GM12878 (cell line): Measurements from ENCODE around the gene GALNTL6. TPM values are rescaled to one million over a fixed set of nuclear protein-coding genes. Genes with fewer than 3 reads are reported as not detected.

Source experiments
- ATAC-seq: fragments of 200-7000 bp; cut with Tn5 transposase; 3 replicates; pipeline ENCODE4 v1.9.1; 2020; ENCODE audit warnings: mild to moderate bottlenecking, moderate library complexity
- BruUV-seq: library from RNA; stranded (reverse); fragments of 400-500 nt; replicated peaks from 2 replicates; lab custom pipeline; 2021; lab: Mats Ljungman, UMichigan
- CTCF ChIA-PET: fragments of 300-600 bp; sonication (Branson Sonifier 250); formaldehyde crosslinking; extraction: SDS; loops from one replicate; lab custom pipeline; 2021; ENCODE audit warnings: inconsistent platforms; lab: Yijun Ruan, JAX
- POLR2A ChIA-PET: fragments of 350-600 bp; formaldehyde crosslinking; extraction: SDS; loops from one replicate; lab custom pipeline; 2021; ENCODE audit warnings: inconsistent platforms; lab: Charles Lee
- RAD21 ChIA-PET: fragments of 300-600 bp; sonication (Branson Sonifier 250); formaldehyde crosslinking; loops from one replicate; lab custom pipeline; 2023; ENCODE audit warnings: antibody characterized with exemption; ENCODE audit not compliant: unreplicated experiment; lab: Charles Lee
- SMC1A ChIA-PET: fragments of 300-600 bp; sonication (Branson Sonifier 250); formaldehyde crosslinking; loops from one replicate; lab custom pipeline; 2023; ENCODE audit not compliant: unreplicated experiment, uncharacterized antibody; lab: Charles Lee
- DNase-seq: peaks from one replicate; pipeline ENCODE4 v3.0.0-alpha.2; 2011; ENCODE audit warnings: low read depth, low spot score
- FAIRE-seq: peaks from 3 replicates; lab custom pipeline; 2011; peaks lifted over from hg19 to GRCh38; lab: Jason Lieb, UNC
- H2AFZ ChIP-seq: 2 replicates; pipeline ENCODE4 v1.6.0; 2011; ENCODE audit warnings: low read depth, low read length, control low read depth; ENCODE audit not compliant: control insufficient read depth
- H3K27ac ChIP-seq: 2 replicates; pipeline ENCODE4 v1.5.1; 2011; ENCODE audit warnings: control low read depth; ENCODE audit not compliant: control insufficient read depth, insufficient read depth
- H3K27me3 ChIP-seq, 2 experiments: replicated peaks in 1 of 2; 2 replicates each; pipeline versions ENCODE4 v1.6.0 to v1.6.1; 2011; ENCODE audit warnings: low read length in 1 of 2; ENCODE audit not compliant: control insufficient read depth in 2 of 2, insufficient read depth in 2 of 2
- H3K36me3 ChIP-seq, 2 experiments: 2 replicates each; pipeline ENCODE4 v1.5.1; 2011; ENCODE audit warnings: low read length in 1 of 2; ENCODE audit not compliant: control insufficient read depth in 2 of 2, insufficient read depth in 2 of 2
- H3K4me1 ChIP-seq: 2 replicates; pipeline ENCODE4 v1.6.1; 2011; ENCODE audit warnings: mild to moderate bottlenecking, low read length, moderate library complexity, mixed read lengths; ENCODE audit not compliant: control insufficient read depth, insufficient read depth
- H3K4me2 ChIP-seq: 2 replicates; pipeline ENCODE4 v1.6.0; 2011; ENCODE audit warnings: control low read depth; ENCODE audit not compliant: control insufficient read depth, insufficient read depth
- H3K4me3 ChIP-seq: fragments of 200-600 bp; sonication (generic); 2 replicates; pipeline ENCODE4 v1.5.1; 2016
- H3K79me2 ChIP-seq: 2 replicates; pipeline ENCODE4 v1.6.0; 2011; ENCODE audit warnings: low read length; ENCODE audit not compliant: control insufficient read depth, insufficient read depth
- H3K9ac ChIP-seq: 2 replicates; pipeline ENCODE4 v1.8.0; 2011; ENCODE audit warnings: low read length, control low read depth, mixed read lengths; ENCODE audit not compliant: control insufficient read depth, insufficient read depth
- H3K9me3 ChIP-seq: replicated peaks from 3 replicates; pipeline ENCODE4 v1.5.1; 2011; ENCODE audit warnings: mild to moderate bottlenecking, low read length; ENCODE audit not compliant: control insufficient read depth, insufficient read depth
- H4K20me1 ChIP-seq: 2 replicates; pipeline ENCODE4 v1.6.0; 2011; ENCODE audit not compliant: control insufficient read depth, insufficient read depth
- DPF2 ChIP-seq: fragments of 450-650 bp; IDR thresholded peaks from 2 replicates; pipeline ENCODE4 v1.6.1; 2017; ENCODE audit warnings: mild to moderate bottlenecking
- ELK1 ChIP-seq: IDR thresholded peaks from 2 replicates; pipeline ENCODE4 v1.6.1; 2012; ENCODE audit warnings: low read depth, low read length, improper control_type of control experiment
- FOXM1 ChIP-seq: IDR thresholded peaks from 2 replicates; pipeline ENCODE4 v1.6.1; 2012; ENCODE audit warnings: low read depth, mild to moderate bottlenecking, inconsistent platforms, low read length, moderate library complexity
- IKZF1 ChIP-seq: fragments of 450-650 bp; conservative IDR thresholded peaks from 2 replicates; pipeline ENCODE4 v1.6.1; 2017; ENCODE audit warnings: antibody characterized with exemption, mild to moderate bottlenecking
- JUNB ChIP-seq: IDR thresholded peaks from 2 replicates; pipeline ENCODE4 v1.6.1; 2016; ENCODE audit warnings: antibody characterized with exemption, mild to moderate bottlenecking
- KDM1A ChIP-seq: fragments of 200-600 bp; sonication (generic); IDR thresholded peaks from 2 replicates; pipeline ENCODE4 v1.6.1; 2016; ENCODE audit warnings: borderline replicate concordance
- MEF2B ChIP-seq: fragments of 450-650 bp; IDR thresholded peaks from 2 replicates; pipeline ENCODE4 v1.6.1; 2018; ENCODE audit warnings: mild to moderate bottlenecking, moderate library complexity; ENCODE audit not compliant: partially characterized antibody, poor library complexity, severe bottlenecking
- RAD51 ChIP-seq: fragments of 450-650 bp; IDR thresholded peaks from 2 replicates; pipeline ENCODE4 v1.6.1; 2016; ENCODE audit warnings: moderate library complexity, mild to moderate bottlenecking, inconsistent platforms
- SMAD5 ChIP-seq: IDR thresholded peaks from 2 replicates; pipeline ENCODE4 v1.6.1; 2016; ENCODE audit warnings: antibody characterized with exemption, low read depth
- SMARCA5 ChIP-seq: fragments of 450-650 bp; IDR thresholded peaks from 2 replicates; pipeline ENCODE4 v1.6.1; 2017; ENCODE audit warnings: mild to moderate bottlenecking
- SP1 ChIP-seq: IDR thresholded peaks from one replicate; pipeline ENCODE4 v1.6.1; 2011; ENCODE audit warnings: low read depth, low read length
- SREBF2 ChIP-seq: IDR thresholded peaks from 2 replicates; pipeline ENCODE4 v1.6.1; 2012; ENCODE audit warnings: mild to moderate bottlenecking, low read length
- STAT1 ChIP-seq: fragments of 450-650 bp; conservative IDR thresholded peaks from 2 replicates; pipeline ENCODE4 v1.6.1; 2014; ENCODE audit warnings: antibody characterized with exemption, mild to moderate bottlenecking
- STAT3 ChIP-seq: IDR thresholded peaks from 2 replicates; pipeline ENCODE4 v1.6.1; 2011; ENCODE audit warnings: low read depth, low read length, improper control_type of control experiment
- SUPT20H ChIP-seq: IDR thresholded peaks from 2 replicates; pipeline ENCODE4 v1.6.1; 2011; ENCODE audit warnings: low read depth, mild to moderate bottlenecking, low read length, moderate library complexity, borderline replicate concordance; ENCODE audit not compliant: control insufficient read depth
- TAF1 ChIP-seq: IDR thresholded peaks from 2 replicates; pipeline ENCODE4 v1.6.1; 2011; ENCODE audit warnings: mild to moderate bottlenecking, low read depth, low read length, borderline replicate concordance
- YBX1 ChIP-seq: fragments of 450-650 bp; IDR thresholded peaks from 2 replicates; pipeline ENCODE4 v1.6.1; 2016; ENCODE audit warnings: antibody characterized with exemption
- ZBTB11 ChIP-seq: fragments of 450-650 bp; formaldehyde crosslinking; IDR thresholded peaks from 2 replicates; pipeline ENCODE4 v1.5.0; 2022; ENCODE audit warnings: mild to moderate bottlenecking, missing genetic modification characterization
- ZNF274 ChIP-seq: IDR thresholded peaks from one replicate; pipeline ENCODE4 v1.8.0; 2011; ENCODE audit not compliant: insufficient read length, insufficient read depth
- WGBS: methylation state at CpG from one replicate; pipeline ENCODE4 v1.1.6; 2016; ENCODE audit warnings: low lambda C conversion rate; ENCODE audit not compliant: insufficient replicate concordance, insufficient coverage; ENCODE audit errors: missing lambda C conversion rate; 5-methylcytosine and 5-hydroxymethylcytosine counted together
- in situ Hi-C: fragments of 300-500 bp; cut with MboI; formaldehyde crosslinking; loops from 9 replicates; pipeline ENCODE4 v1.14.3; 2018; ENCODE audit warnings: mixed read lengths
- intact Hi-C: fragments of 100-400 bp; cut with micrococcal nuclease; formaldehyde crosslinking; loops from one replicate; pipeline ENCODE4 v1.14.2; 2022; ENCODE audit not compliant: unreplicated experiment
- polyA plus RNA-seq, 11 experiments: library from polyadenylated mRNA; depleted of rRNA in 4 of 11; unstranded in 6 of 11; stranded (reverse) in 5 of 11; fragments of >200 nt; fragmentation: Nextera tagmentation in 4 of 11; fragmentation: Illumina TruSeq in 1 of 11; extraction: Ambion mirVana in 4 of 11; extraction: Trizol in 1 of 11; gene quantifications; 1 replicate in 1 of 11; 2 replicates in 10 of 11; pipeline versions ENCODE4 v1.2.1 to v1.2.3, GENCODE V29; 2011 to 2016; ENCODE audit warnings: inconsistent platforms in 2 of 11, missing spikeins in 2 of 11, low read depth in 1 of 11
- total RNA-seq, 4 experiments: library from RNA; depleted of rRNA in 3 of 4; stranded (reverse); fragments of >200 nt in 3 of 4; fragmentation: Illumina TruSeq in 1 of 4; extraction: Trizol in 1 of 4; gene quantifications; 2 replicates each; pipeline versions ENCODE4 v1.2.1 to v1.2.3, GENCODE V29; 2013 to 2021

Gene GALNTL6
- total and polyA plus RNA-seq, 10 of the 15 experiments (the other 5 are each of a cell fraction or from before 2014, with no cell fraction given): 0.01 to 0.29 TPM; not detected in 8

GRCh38 chr4:173005912-173006633 lies 1192.9 kb downstream of the GALNTL6 start (continued):
- TF ChIP-seq SMAD5 (no peak), FOXM1 (no peak), YBX1 (no peak), JUNB (no peak), IKZF1 (no peak), TAF1 (no peak)

- ATAC-seq (no peak), DNase-seq (no peak), FAIRE-seq (no peak)
- no peak overlapping the region for H3K9ac ChIP-seq
- no peaks in the 10 kb centered on the region; a peak in 1 of 4 replicates for H3K27me3 ChIP-seq
- H3K27ac ChIP-seq: no peak overlapping the region
- H4K20me1 ChIP-seq: no peaks in the 10 kb centered on the region
- H2AFZ ChIP-seq: no peak overlapping the region
- ChIA-PET SMC1A (no interaction called here), POLR2A (no interaction called here), CTCF (no interaction called here), RAD21 (no interaction called here)
- no peak overlapping the region for H3K4me2 ChIP-seq
- H3K79me2 ChIP-seq: no peaks in the 10 kb centered on the region
- intact Hi-C loops: no loop called here
- no TSS peak for BruUV-seq
- no peaks in the 10 kb centered on the region for H3K36me3 ChIP-seq
- TF ChIP-seq STAT1 (no peak), IKZF1 (no peak), ZNF274 (no peak), SP1 (no peak), KDM1A (no peak), ZBTB11 (no peak), SREBF2 (no peak), DPF2 (no peak), SMARCA5 (no peak), RAD51 (no peak), SUPT20H (no peak), SMAD5 (no peak), ELK1 (no peak), STAT3 (no peak), MEF2B (no peak)
- H3K9me3 ChIP-seq: no peaks in the 10 kb centered on the region
- H3K4me3 ChIP-seq: no peak overlapping the region
- H3K4me1 ChIP-seq: no peaks in the 10 kb centered on the region
- 45% methylated on average over 3 of the region's 3 CpGs for WGBS
- in situ Hi-C loops: no loop called here
These were observed 1195.2 kb downstream of the GALNTL6 start for GRCh38 chr4:173008436-173008835.
